ENCODE results near the gene LOXHD1.

- TF ChIP-seq EZH2 (IDR thresholded peaks at IDR 0.05; ENCODE audit: borderline replicate concordance, low read depth, low read length, severe bottlenecking): no peak
- TF ChIP-seq CTCF (IDR thresholded peaks at IDR 0.05; ENCODE audit: borderline replicate concordance, extremely low read depth, low read length, poor library complexity, severe bottlenecking): no peak
These were observed 28.8 kb downstream of the LOXHD1 start for GRCh38 chr18:46628206-46628605.
